Vagina (tissue), 2 donors: Measurements from ENCODE around the gene AFF3.

Source experiments
- CTCF ChIP-seq, 3 experiments: fragments of 450-650 bp in 2 of 3; fragments of 200-600 bp in 1 of 3; sonication (generic) in 1 of 3; IDR thresholded peaks; one replicate each; pipeline ENCODE4 v1.5.1; 2017 to 2019; ENCODE audit warnings: antibody characterized with exemption in 3 of 3, mild to moderate bottlenecking in 2 of 3, moderate library complexity in 2 of 3
- POLR2A ChIP-seq, 2 donors: fragments of 450-650 bp; IDR thresholded peaks; one replicate each; pipeline ENCODE4 v1.6.1; 2017; ENCODE audit warnings: antibody characterized with exemption in 2 of 2, mild to moderate bottlenecking in 2 of 2, moderate library complexity in 2 of 2

GRCh38 chr2:99618579-99619097 is 523.8 kb downstream of the AFF3 start:
- no peak for TF ChIP-seq CTCF (IDR thresholded peaks at IDR 0.05)
- no peak for TF ChIP-seq POLR2A (IDR thresholded peaks at IDR 0.05)
